Activated naive CD8-positive, alpha-beta T cell treated with anti-CD3 and anti-CD28 coated beads, Interleukin-2, amount 10 ng/mL, durations not matched to agents 7 days and 5 days (primary cell): Measurements from ENCODE around the gene PDLIM4. TPM values are rescaled to one million over a fixed set of nuclear protein-coding genes. Genes with fewer than 3 reads are reported as not detected.

ENCODE experiments used
- ATAC-seq: fragments of 150-1000 bp; cut with Tn5 transposase; one replicate; pipeline ENCODE4 v1.10.0; 2021; ENCODE audit warnings: low read depth, moderate library complexity
- POLR2A ChIA-PET: fragments of 350-600 bp; sonication (Branson Sonifier 250); formaldehyde crosslinking; loops from one replicate; lab custom pipeline; 2021; ENCODE audit warnings: antibody characterized with exemption; lab: Charles Lee
- DNase-seq: peaks from one replicate; pipeline ENCODE4 v3.0.0; 2021
- H3K27ac Mint-ChIP-seq: one replicate; pipeline ENCODE4 v1.8.0; 2022; ENCODE audit warnings: mild to moderate bottlenecking, mixed read lengths
- H3K27me3 Mint-ChIP-seq: one replicate; pipeline ENCODE4 v1.8.0; 2022; ENCODE audit warnings: mild to moderate bottlenecking, moderate library complexity, mixed read lengths
- H3K36me3 Mint-ChIP-seq: one replicate; pipeline ENCODE4 v1.8.0; 2021; ENCODE audit warnings: mild to moderate bottlenecking, mixed read lengths
- H3K4me1 Mint-ChIP-seq: one replicate; pipeline ENCODE4 v1.8.0; 2021; ENCODE audit warnings: mixed read lengths
- H3K4me3 Mint-ChIP-seq: one replicate; pipeline ENCODE4 v1.8.0; 2022; ENCODE audit warnings: mild to moderate bottlenecking, moderate library complexity, mixed read lengths
- H3K9me3 Mint-ChIP-seq: one replicate; pipeline ENCODE4 v1.8.0; 2021; ENCODE audit warnings: mixed read lengths
- total RNA-seq, 2 experiments: library from RNA; stranded (reverse); gene quantifications; one replicate each; pipeline ENCODE4 v1.2.3, GENCODE V29; 2021

The PDLIM4 gene, protein sequence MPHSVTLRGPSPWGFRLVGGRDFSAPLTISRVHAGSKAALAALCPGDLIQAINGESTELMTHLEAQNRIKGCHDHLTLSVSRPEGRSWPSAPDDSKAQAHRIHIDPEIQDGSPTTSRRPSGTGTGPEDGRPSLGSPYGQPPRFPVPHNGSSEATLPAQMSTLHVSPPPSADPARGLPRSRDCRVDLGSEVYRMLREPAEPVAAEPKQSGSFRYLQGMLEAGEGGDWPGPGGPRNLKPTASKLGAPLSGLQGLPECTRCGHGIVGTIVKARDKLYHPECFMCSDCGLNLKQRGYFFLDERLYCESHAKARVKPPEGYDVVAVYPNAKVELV
- under 1 TPM in 1 of 2 experiments, not detected in 1; 0.64 TPM for total RNA-seq

DNA sequence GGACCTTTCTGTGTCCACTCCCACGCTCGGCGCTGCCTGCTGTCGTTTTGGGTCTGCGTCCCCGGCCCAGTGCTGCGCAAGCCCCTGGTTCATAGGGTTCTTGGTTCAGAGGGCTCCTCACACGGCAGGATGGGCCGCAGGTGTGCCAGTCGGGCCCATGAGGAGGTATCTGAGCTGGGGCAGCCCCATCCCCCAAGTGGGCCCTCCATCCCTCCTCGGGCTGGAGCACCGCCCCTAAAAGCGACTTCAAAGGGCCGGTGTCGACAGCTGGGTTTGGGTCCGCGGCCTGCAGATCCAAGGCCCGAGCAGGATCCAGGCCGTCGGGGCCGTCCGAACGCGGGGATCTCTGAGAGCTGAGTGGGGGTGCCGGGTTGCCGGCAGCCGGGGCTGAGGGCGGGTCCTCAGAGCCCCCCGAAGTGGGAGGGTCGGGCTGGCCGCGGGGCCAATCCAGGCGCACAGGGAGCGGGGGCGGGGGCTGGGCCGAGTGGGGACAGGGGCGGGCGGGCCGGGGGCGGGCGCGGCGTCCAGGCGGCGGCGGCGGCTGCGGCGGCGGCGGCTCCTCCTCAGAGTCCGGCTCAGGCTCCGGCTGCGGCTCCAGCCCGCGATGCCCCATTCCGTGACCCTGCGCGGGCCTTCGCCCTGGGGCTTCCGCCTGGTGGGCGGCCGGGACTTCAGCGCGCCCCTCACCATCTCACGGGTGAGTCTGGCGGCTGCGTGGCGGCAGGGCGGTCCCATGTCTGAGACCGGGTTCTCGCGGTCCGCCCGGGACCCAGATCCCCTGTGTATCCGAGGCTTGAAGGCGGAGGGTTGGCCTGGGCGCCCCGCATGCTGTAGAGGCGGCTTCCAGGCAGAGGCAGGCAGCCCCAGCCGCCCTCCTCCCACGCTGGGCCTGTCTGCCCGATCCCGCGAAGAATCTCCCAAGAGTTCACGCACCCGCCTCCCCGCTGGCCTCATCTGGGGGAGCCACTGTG, at the start of gene PDLIM4:
Gene PDLIM4, plus strand, starts transcription at position 566 of the 971 bp plus-strand sequence. Its CDS starts 39 bp downstream, at position 605.
- no peaks in the 10 kb centered on the region for H3K9me3 Mint-ChIP-seq
- peaks cover 8% of the 10 kb centered on the region for H3K4me1 Mint-ChIP-seq
- DNase-seq: no peak
- POLR2A ChIA-PET: no interaction called here
- peaks cover 16% of the 10 kb centered on the region for H3K27me3 Mint-ChIP-seq
- H3K27ac Mint-ChIP-seq: no peak within 1 kb of the TSS
- ATAC-seq: peak; percentile 14
- peak within 1 kb of the TSS; percentile 41 for H3K4me3 Mint-ChIP-seq
- H3K36me3 Mint-ChIP-seq: no peaks in the 10 kb centered on the region

DNA sequence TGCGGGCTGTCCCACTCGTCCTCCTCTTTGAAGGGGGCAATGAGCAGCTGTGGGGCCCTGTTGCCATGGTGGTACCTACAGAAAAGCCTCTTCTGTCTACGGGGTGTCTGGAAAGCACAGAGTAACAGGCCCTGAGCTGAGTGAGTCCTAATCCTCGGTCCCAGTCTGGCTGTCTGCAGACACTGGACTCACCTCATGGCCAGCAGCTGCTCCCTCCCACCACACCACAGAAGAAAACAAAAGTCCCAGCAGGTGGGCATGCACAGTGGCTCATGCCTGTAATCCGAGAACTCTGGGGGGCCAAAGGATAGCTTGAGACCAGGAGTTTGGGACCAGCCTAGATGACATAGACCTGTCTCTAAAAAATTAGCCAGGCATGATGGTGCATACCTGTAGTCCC, 49.7 kb upstream of the PDLIM4 start:
- peaks cover 13% of the 10 kb centered on the region for H3K36me3 Mint-ChIP-seq
- no peaks in the 10 kb centered on the region for H3K27me3 Mint-ChIP-seq
- no peaks in the 10 kb centered on the region for H3K9me3 Mint-ChIP-seq
- ATAC-seq (no peak), DNase-seq (no peak)
- H3K4me3 Mint-ChIP-seq: no peak overlapping the region
- POLR2A ChIA-PET: no interaction called here
- no peak overlapping the region for H3K27ac Mint-ChIP-seq
- peaks cover 2% of the 10 kb centered on the region for H3K4me1 Mint-ChIP-seq

DNA sequence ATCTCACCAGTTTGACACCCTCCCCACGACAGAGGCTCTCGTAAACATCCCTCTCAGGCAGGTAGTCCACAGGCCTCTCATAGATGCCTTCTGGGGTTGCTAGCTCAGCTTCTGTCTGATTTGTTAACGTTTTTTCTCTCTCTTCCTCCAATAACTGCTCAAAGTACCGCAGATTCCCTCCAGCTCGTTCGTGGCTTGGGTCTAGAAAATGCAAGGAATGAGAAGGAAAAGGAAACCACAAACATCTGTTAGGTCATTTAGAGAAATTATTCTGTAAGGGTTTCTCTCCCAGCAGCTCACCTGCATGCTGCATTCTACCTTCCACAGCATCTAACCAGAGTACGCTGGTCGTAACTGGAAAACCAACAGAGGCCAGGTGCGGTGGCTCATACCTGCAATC, 48.4 kb upstream of the PDLIM4 start:
- Mint-ChIP-seq H3K27ac (no peak overlapping the region), H3K36me3 (peaks cover 13% of the 10 kb centered on the region), H3K9me3 (no peaks in the 10 kb centered on the region), H3K4me1 (peaks cover 2% of the 10 kb centered on the region), H3K27me3 (no peaks in the 10 kb centered on the region), H3K4me3 (no peak overlapping the region)
- POLR2A ChIA-PET: no interaction called here
- ATAC-seq (no peak), DNase-seq (no peak)

DNA sequence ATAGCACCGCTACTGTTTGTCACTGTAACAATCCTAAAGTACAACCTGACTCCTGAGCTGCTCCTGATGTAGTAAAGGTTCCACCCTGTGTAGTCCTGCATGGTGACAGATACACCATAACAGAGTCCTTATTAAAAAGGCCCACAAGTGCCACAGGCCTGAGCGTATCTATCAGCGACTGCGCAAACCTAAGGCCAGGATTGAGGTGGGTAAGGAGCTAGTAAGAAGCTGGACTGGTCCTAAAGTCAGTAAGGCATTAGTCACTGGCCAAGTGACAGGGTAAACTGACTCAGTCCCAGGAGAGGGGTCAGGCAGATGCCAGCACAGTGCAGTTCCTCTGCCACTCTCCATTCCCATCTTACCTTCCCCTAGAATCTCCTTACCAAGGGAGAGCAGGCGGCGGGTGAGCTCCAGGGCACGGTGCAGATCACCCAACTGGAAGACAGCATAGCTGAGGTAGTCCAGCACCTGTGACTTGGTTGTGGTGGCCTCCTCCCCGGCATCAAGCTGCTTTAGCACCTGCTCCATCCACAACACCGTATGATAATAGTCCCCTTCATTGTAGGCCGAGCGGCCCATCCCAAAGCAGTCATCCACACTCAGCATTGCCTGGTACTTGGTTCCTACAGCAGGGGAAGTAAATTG, 47.5 kb upstream of the PDLIM4 start:
- H3K36me3 Mint-ChIP-seq: peaks cover 10% of the 10 kb centered on the region
- no peak overlapping the region for H3K4me3 Mint-ChIP-seq
- DNase-seq (no peak), ATAC-seq (no peak)
- H3K4me1 Mint-ChIP-seq: peaks cover 2% of the 10 kb centered on the region
- POLR2A ChIA-PET: no interaction called here
- no peaks in the 10 kb centered on the region for H3K27me3 Mint-ChIP-seq
- H3K9me3 Mint-ChIP-seq: no peaks in the 10 kb centered on the region
- H3K27ac Mint-ChIP-seq: no peak overlapping the region

DNA sequence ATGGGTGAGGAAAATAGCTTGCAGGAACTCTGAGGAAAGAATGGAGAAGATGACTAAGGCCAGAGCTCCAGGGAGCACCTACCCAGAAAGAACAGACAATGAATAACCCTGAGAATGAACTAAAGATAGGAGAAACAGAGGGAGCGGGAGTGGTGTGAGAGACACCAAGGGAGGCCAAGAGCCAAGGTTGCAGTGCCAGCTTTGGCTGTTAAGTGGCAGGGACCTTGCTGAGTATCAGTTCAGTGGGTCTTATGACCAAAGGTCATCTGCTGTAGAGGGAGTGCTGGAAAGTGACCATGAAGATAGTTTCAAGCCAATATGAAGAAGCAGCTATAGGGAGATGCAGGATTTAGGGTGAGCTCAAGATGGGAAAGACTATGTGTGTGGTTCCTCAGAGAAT, 46.6 kb upstream of the PDLIM4 start:
- DNase-seq (no peak), ATAC-seq (no peak)
- POLR2A ChIA-PET: no interaction called here
- Mint-ChIP-seq H3K4me3 (no peak overlapping the region), H3K27me3 (no peaks in the 10 kb centered on the region), H3K27ac (no peak overlapping the region), H3K36me3 (peaks cover 8% of the 10 kb centered on the region), H3K4me1 (peaks cover 2% of the 10 kb centered on the region), H3K9me3 (no peaks in the 10 kb centered on the region)

DNA sequence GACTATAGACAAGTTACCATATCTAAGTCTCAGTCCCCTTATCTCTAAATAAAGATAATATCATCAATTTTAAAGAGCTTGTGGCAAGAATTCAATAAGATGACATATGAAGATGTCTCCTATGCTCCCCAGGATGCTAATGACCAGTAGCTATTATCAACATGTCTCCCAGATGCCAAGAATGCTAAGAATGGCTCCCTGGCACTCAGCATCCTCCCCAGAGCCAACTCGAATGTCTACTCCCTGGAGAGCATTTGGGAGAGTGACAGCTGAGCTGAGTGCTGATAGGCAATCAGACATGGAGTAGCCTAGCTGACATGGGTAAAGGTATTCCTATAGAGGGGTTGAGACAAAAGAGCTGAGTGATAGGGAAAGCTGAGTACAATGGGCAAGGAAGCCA, 45.7 kb upstream of the PDLIM4 start:
- POLR2A ChIA-PET: interaction anchor here (0.6 kb wide), 1 partner anchor 25 kb away, joined by 3 read pairs; no protein-coding TSS in a partner anchor
- Mint-ChIP-seq H3K27ac (no peak overlapping the region), H3K4me3 (no peak overlapping the region), H3K27me3 (no peaks in the 10 kb centered on the region), H3K36me3 (peaks cover 9% of the 10 kb centered on the region), H3K9me3 (no peaks in the 10 kb centered on the region), H3K4me1 (peaks cover 2% of the 10 kb centered on the region)
- DNase-seq: no peak
- no peak for ATAC-seq

DNA sequence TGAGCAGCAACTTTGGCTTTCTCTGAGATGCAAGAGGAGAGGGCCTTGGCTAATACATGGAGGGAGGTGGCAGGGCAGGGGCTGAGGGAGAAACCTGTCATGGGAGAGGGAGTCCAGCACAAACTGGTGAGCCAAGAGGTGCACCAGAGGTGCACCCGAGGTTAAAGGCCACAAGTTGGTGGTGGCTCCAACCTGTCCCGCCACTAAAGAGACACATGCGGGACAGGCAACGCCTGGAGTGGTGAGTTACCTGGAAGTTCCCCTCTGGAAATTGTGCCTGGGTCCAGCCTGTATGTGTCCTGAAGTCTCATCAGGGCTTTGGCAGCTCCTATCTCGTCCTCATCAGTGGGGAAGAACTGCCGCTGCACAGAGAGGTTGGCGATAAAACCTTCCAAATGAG, 43.8 kb upstream of the PDLIM4 start:
- DNase-seq (no peak), ATAC-seq (no peak)
- H3K27ac Mint-ChIP-seq: no peak overlapping the region
- H3K36me3 Mint-ChIP-seq: peaks cover 12% of the 10 kb centered on the region
- H3K4me1 Mint-ChIP-seq: no peaks in the 10 kb centered on the region
- POLR2A ChIA-PET: no interaction called here
- H3K9me3 Mint-ChIP-seq: no peaks in the 10 kb centered on the region
- no peaks in the 10 kb centered on the region for H3K27me3 Mint-ChIP-seq
- no peak overlapping the region for H3K4me3 Mint-ChIP-seq

DNA sequence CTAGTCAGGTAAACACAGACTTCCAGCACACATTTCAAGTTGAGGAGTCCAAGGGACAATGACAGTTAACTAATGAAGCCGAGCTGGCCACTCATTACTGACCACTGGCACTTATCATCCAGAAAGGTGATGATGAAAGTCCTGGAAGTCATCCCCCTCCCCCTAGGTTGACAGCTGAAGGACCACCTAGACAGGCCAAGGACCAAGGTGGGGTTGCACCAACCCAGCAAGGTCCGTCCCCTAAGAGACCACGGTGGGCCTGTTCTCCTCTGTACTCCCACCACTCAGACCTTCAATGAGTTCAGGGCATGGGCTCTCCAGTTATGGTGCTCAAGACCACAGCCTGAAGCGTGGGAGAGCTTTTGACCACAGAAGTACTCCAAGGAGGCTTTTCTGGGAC, 43.0 kb upstream of the PDLIM4 start:
- Mint-ChIP-seq H3K36me3 (peaks cover 15% of the 10 kb centered on the region), H3K4me1 (no peaks in the 10 kb centered on the region), H3K27ac (no peak overlapping the region), H3K4me3 (no peak overlapping the region), H3K27me3 (no peaks in the 10 kb centered on the region), H3K9me3 (no peaks in the 10 kb centered on the region)
- POLR2A ChIA-PET: no interaction called here
- no peak for ATAC-seq
- no peak for DNase-seq

DNA sequence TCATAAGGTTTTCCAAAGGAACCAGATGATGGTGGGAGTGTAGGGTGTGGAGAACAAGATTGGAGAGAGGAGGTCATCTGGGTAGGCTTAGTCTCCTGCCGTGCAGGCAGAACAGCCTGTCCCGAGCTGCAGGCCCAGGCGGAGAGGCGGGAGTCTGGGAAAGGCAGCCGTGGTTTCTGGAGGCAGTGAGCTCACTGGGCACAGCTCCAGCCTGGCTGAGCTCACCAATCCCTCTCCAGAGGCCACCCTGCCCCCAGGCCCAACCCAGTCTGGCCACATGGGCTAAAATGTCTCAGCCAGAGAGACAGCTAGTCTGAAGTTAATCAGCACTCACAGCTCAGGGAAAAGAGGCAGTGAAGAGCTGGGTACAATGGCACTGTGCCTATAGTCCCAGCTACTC, 42.2 kb upstream of the PDLIM4 start:
- Mint-ChIP-seq H3K4me3 (no peak overlapping the region), H3K9me3 (no peaks in the 10 kb centered on the region), H3K4me1 (no peaks in the 10 kb centered on the region), H3K36me3 (peaks cover 19% of the 10 kb centered on the region), H3K27ac (no peak overlapping the region), H3K27me3 (no peaks in the 10 kb centered on the region)
- no peak for DNase-seq
- ATAC-seq: no peak
- POLR2A ChIA-PET: no interaction called here

DNA sequence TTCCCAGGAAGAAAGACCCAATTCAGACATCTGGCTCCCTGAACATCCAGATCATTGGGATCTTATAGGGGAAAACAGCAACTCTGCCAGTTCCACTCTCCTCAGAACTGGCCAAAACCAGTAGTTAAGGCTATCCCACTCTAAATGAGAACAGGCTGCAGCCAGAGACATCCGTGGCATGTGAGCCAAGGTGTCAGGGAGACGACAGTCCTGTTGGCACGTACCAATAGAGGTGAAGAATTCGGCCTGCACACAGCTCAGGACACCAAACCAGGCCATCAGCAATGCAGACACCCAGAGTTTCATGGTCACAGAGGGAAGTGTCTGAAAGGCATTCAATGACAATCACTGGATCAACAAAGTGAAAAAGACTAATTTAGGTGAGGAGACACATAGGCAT, 39.2 kb upstream of the PDLIM4 start:
- H3K9me3 Mint-ChIP-seq: no peaks in the 10 kb centered on the region
- H3K4me1 Mint-ChIP-seq: peaks cover 2% of the 10 kb centered on the region
- H3K4me3 Mint-ChIP-seq: no peak overlapping the region
- no peak for ATAC-seq
- no peak for DNase-seq
- no peak overlapping the region for H3K27ac Mint-ChIP-seq
- H3K36me3 Mint-ChIP-seq: peaks cover 20% of the 10 kb centered on the region
- POLR2A ChIA-PET: no interaction called here
- H3K27me3 Mint-ChIP-seq: no peaks in the 10 kb centered on the region

DNA sequence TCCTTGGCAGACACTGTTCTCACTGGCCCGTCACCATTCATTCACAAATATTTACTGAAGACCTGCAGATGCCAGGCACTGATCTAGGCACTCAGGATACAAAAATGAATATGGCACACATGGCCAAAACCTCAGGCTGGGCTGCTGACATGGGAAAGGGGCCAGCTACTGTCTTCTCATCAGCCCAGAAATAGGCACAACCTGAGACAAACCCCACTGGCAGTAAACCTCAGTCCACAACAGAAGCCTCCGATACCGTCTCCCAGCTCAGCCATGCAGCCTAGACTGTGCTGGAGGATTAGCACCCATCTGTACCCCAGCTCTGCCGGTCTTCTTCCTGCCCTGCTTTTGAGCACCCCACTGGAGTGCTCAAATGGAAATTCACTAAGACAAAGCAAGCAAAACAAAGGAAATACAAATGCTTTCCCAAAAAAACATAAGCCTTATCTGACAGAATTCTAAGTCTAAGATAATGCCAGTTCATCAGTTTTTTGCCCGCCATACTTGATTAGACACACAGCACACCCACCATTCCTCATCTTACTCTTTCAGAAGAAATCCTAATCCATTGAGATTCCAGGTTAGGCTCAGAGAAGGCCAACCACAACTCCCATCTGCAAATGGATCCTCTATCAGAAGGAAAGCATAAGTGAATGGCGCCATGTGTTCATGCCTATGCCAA, 38.1 kb upstream of the PDLIM4 start:
- ATAC-seq: no peak
- Mint-ChIP-seq H3K9me3 (no peaks in the 10 kb centered on the region), H3K27me3 (no peaks in the 10 kb centered on the region), H3K4me3 (no peak overlapping the region), H3K27ac (no peak overlapping the region), H3K36me3 (peaks cover 22% of the 10 kb centered on the region), H3K4me1 (peaks cover 2% of the 10 kb centered on the region)
- POLR2A ChIA-PET: no interaction called here
- no peak for DNase-seq

DNA sequence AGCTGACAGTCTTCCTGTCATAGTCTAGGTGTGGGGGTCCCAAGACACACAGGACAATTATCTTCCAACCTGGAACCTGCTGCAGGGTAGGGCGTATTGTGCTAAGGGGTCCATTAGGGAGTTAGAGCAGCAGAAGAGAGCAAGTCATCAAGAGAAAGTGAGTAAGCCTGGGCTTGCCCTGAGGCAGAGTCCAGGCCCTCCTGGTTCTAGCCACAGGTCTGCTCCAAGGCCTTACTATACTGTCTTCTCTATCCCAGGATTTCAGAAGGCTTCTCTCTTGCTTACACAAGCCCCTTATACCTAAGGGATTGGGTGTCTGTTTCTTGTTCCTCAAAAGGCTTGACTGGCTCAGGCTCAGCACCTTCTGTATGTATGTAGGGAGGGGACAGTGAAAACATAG, 37.5 kb upstream of the PDLIM4 start:
- Mint-ChIP-seq H3K36me3 (peaks cover 22% of the 10 kb centered on the region), H3K4me3 (no peak overlapping the region), H3K27ac (no peak overlapping the region), H3K4me1 (peaks cover 3% of the 10 kb centered on the region), H3K9me3 (no peaks in the 10 kb centered on the region), H3K27me3 (no peaks in the 10 kb centered on the region)
- DNase-seq (no peak), ATAC-seq (no peak)
- POLR2A ChIA-PET: no interaction called here

DNA sequence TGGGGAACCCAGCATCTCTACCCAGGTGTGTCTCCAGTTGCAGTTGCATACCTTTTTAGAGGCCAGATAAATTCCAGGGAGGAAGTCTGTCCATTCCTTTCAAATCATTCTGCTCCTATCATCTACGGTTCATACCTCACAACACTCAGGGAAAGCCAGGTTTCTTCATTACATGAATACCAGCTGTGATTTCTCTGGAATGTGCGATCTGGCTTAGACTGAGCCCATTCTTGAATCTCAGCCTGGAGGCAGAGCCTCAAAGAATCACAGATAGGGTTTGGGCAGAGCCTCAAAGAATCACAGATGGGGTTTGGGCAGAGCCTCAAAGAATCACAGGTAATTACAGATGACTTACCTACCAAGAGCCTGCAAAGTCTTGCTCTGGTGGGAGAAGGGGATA, 37.0 kb upstream of the PDLIM4 start:
- no peak for DNase-seq
- H3K4me3 Mint-ChIP-seq: no peak overlapping the region
- no peaks in the 10 kb centered on the region for H3K27me3 Mint-ChIP-seq
- no peak overlapping the region for H3K27ac Mint-ChIP-seq
- no peak for ATAC-seq
- POLR2A ChIA-PET: no interaction called here
- H3K9me3 Mint-ChIP-seq: no peaks in the 10 kb centered on the region
- peaks cover 20% of the 10 kb centered on the region for H3K36me3 Mint-ChIP-seq
- peaks cover 8% of the 10 kb centered on the region for H3K4me1 Mint-ChIP-seq
